GM23248 (cell line): ENCODE data around the gene MEDAG.

Experiments used
- EZH2 ChIP-seq: fragments of 200-600 bp; sonication (generic); IDR thresholded peaks from 2 replicates; pipeline ENCODE4 v1.6.1; 2018; ENCODE audit warnings: antibody characterized with exemption, mild to moderate bottlenecking; ENCODE audit not compliant: insufficient read depth, poor library complexity, severe bottlenecking
- EZH2phosphoT487 ChIP-seq: fragments of 200-600 bp; sonication (generic); IDR thresholded peaks from 2 replicates; pipeline ENCODE4 v1.6.1; 2018; ENCODE audit warnings: antibody characterized with exemption, moderate library complexity, mild to moderate bottlenecking, low read depth; ENCODE audit not compliant: insufficient read depth

DNA sequence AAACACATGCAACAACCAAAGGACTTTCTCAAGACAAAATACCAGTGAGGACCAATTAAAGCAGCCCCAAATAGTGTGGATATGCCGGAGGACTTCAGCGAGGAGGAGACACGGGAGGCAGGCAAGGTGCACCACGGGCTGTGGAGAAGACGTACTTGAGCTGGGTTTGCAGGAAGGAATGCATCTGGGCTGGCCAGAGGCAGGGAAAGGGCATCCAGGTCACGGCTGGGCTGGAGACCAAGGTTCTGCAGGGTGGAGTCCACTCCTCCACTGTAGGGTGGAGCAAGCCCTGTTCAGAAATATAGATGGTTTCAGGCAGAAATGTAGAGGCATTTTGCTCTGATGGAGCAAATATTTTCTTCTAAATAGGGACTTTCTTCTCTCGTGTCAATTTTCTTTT, 36.6 kb upstream of the MEDAG start:
- TF ChIP-seq EZH2phosphoT487 (no peak), EZH2 (no peak)
